HG03558 (cell line): ENCODE results near the gene TRPC1.

Experiments used
- ATAC-seq: cut with Tn5 transposase; IDR thresholded peaks from one replicate; pipeline ENCODE4 v1.9.1; 2021; ENCODE audit warnings: moderate number of reproducible peaks; ENCODE audit not compliant: unreplicated experiment; ENCODE audit errors: extremely low read depth

Gene TRPC1

DNA sequence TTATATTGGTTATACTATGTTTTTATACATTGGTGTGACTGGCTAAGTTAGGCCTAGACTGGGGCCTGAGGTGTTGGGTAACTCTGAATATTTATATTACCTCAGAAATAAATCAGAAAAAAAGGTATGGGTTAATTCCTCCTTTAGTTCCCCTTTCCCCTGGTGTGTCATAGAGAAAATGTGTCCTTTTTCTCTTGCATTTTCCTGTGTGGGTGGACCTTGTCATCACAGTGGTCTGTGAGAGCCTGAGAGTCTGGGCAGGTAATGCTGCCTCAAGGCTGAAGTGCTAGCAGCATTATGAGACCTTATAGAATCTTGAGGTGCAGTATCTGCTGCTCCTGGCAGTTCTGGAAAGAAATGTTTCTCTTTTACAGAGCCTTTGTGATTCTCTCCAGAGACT lies 95.3 kb downstream of the TRPC1 start:
- ATAC-seq, result no peak

DNA sequence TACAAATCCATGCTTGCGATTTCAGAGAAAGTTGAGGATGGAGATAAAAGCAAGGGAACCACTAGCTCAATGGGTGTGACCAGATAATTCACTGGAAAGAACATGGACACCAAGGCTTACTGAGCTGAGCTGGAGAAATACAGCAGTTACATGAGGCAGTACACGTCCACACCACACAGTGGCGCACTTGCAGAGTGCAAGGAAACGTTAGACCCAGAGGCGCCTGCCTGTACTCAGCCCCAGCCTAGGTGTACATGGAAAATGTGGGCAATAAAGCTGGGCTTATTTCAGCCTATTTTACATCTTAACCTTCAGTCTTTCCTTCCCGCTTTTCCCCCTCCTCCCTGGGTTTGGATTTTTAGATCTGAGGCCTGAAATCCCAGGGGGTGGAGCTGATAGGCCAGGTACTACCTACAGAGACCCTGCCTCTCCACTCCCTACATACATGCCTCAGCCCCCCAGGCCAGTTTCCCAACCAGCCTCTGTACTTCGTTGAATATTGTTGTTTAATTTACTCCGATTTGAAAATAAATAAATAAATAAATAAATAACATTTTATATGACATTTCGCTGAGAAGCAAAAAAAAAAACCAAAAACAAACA lies 105.0 kb downstream of the TRPC1 start:
- ATAC-seq, result peak; percentile 98

DNA sequence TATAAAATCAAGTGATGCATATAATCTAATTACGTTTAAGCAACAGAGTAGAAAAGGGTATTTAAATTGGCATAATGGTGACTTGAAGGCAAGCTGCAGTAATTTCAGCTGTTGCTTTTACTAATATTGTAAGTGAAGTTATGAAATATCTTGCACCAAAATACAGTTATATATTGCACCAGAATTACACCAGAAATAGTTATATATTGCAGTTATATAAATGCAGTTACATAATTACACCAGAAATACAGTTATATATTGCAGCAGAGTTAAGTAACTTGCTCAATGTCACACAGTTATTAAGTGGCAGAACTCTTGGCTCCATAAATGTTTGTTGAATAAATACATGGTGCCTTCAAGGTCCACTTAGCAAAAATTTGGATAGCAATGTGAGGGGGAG lies 113.7 kb downstream of the TRPC1 start:
- ATAC-seq, result no peak

DNA sequence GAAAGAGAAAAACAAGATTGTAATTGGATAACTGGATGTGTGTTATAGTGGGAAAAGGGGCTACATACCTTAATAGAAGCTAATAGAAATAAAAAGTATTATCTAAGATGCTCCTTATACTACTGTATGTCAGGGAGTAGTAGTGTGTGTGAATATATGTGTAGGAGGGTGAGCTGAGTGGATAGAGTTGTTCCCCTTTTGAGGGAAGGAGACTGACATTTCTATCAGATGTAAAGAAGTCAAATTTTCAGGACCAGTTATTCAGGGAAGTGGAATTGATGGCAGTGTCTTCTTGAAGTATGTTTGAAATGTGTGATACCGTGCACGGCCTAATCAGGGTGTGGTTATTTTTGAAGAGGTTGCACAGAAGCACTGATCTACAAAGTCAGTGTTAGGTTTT lies 116.0 kb downstream of the TRPC1 start:
- ATAC-seq, result no peak

- ATAC-seq, result no peak
These were observed 120.6 kb downstream of the TRPC1 start for GRCh38 chr3:142844339-142844977.

GRCh38 chr3:142846779-142847577 lies 123.1 kb downstream of the TRPC1 start:
- no peak for ATAC-seq

DNA sequence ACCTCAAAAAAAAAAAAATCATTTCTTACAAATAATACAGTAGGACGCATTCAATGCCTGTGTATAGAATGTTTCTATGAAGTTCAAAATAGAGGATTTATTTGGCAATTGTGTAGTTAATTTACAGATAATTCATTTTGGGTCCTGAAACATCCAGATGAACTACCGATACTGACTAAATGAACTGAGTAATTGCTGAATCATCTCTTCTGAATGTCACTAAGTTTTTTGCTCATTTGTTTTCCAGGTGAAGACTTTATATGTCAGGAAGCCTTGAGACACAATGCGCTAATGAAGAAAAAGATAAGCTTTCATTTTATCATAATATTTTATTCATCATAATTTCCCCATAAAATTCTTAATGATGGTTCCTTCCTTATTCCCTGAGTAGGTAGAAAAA lies 125.3 kb downstream of the TRPC1 start:
- no peak for ATAC-seq

DNA sequence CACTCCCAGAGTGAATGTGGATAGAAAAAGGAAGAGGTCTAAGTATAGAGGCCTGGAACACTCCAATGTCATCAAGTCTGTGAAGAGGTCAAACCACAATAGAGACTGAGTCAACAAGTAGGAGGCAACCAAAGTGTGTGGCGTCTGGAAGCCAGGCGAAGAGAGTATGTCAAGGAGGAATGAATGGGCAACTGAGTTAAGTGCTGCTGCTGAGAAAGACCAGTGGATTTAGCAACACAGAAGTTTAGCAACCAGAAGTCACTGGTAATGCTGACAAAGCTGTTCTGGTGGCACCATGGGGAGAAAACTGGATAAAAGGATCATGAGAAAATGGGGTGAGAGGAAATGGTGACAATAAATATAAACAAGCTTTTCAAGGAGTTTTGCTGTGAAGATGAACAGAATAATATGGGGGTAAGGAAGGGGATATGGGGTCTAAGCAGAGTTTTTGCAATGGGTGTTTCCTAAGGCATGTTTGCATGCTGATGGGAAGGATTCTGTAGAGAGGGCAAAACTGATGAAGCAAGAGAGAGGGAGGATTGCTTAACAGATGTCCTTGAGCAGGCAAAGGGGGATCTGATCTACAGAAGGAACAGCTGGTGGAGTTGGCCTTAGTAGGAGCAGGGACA lies 126.7 kb downstream of the TRPC1 start:
- ATAC-seq, result no peak

DNA sequence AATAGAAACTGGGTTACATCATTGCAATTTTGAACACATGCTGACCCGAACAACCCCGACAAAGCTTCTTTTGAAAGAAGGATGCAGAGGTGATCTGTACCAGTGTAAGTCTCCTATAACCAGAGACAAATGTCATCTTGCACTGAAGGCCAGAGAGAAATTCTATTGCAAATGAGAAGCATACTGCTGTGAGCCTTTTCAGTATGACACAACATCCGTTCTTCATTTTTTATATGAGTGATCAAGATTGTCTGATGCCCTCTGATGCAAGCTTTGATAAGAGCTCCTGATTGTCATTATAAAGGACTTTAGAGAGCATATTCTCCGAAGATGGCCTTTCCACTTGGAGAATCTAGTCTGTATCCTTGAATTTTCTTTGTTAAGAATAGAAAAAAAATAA lies 128.2 kb downstream of the TRPC1 start:
- no peak for ATAC-seq

- ATAC-seq, result no peak
These were observed 129.7 kb downstream of the TRPC1 start for GRCh38 chr3:142853270-142854168.

- ATAC-seq, result no peak
These were observed 133.2 kb downstream of the TRPC1 start for GRCh38 chr3:142857056-142857455.
